ENCODE data around the gene ZNF366.

ZNF366 gene

DNA sequence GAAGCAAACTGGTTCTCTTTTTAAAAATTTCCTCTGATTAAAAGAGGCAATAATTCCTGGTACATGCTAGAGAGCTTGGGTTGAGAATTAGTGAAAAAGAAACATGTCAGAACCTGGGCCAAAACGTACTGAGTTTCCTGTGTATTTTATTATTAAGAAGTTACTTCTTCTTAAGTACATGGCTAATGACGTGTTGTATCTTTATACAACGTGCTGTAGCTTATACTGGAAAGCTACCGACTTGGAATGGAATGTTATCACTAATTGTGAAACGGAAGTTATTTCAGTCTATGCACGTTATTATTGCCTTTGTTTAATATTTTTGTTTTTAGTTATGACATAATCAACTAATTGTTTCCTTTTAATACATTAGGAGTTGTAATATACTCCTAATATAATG, 43.1 kb downstream of the ZNF366 start:
- ATAC-seq = no peak
- TF ChIP-seq ISL1 (CRISPR knock-in tag; IDR thresholded peaks at IDR 0.05) (no peak), RARB (CRISPR knock-in tag; IDR thresholded peaks at IDR 0.05) (no peak), CSDC2 (CRISPR knock-in tag; IDR thresholded peaks at IDR 0.05) (no peak), GLIS3 (CRISPR knock-in tag; IDR thresholded peaks at IDR 0.05) (no peak), ZNF8 (CRISPR knock-in tag; IDR thresholded peaks at IDR 0.05) (no peak), ZNF70 (CRISPR knock-in tag; IDR thresholded peaks at IDR 0.05) (no peak)
- TF ChIP-seq, protein P1, sequence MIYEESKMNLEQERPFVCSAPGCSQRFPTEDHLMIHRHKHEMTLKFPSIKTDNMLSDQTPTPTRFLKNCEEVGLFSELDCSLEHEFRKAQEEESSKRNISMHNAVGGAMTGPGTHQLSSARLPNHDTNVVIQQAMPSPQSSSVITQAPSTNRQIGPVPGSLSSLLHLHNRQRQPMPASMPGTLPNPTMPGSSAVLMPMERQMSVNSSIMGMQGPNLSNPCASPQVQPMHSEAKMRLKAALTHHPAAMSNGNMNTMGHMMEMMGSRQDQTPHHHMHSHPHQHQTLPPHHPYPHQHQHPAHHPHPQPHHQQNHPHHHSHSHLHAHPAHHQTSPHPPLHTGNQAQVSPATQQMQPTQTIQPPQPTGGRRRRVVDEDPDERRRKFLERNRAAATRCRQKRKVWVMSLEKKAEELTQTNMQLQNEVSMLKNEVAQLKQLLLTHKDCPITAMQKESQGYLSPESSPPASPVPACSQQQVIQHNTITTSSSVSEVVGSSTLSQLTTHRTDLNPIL (CRISPR knock-in tag; IDR thresholded peaks at IDR 0.05; ENCODE audit: low read depth) = no peak

DNA sequence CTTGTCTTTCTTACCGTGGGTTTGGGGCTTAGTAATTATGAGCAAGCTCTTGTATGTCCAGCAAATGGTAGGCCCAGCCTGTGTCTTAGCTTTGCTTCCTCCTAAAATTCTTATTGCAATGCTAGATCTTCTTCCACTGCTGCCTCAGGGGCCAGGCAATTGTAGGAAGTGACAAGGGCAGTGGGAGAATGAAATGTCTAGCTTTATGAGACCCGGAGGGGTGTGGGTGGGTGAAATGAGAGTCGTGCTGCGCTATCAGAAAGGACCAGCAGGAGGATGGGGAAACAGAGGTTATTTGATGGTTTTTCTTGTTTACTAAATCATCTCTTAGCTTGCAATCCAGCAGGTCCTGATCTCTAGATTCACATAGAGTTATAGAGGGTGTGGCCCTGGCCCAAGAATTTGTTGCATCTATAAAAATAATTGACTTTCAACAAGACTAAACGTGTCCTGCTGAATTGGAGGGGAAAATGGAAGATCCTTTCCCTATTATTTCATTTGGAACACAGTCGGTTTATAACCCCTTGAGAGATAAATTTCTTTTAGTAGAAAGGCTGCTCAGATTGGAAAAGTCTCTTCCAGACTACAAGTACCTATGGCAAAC, 43.7 kb downstream of the ZNF366 start:
- TF ChIP-seq ZC3H10 (CRISPR knock-in tag; IDR thresholded peaks at IDR 0.05) = no peak
- TF ChIP-seq ZNF565 (CRISPR knock-in tag; conservative IDR thresholded peaks at IDR 0.05; ENCODE audit: low read depth) = no peak
- TF ChIP-seq PATZ1 (CRISPR knock-in tag; IDR thresholded peaks at IDR 0.05; ENCODE audit: borderline replicate concordance) = no peak
- no peak for TF ChIP-seq RARB (CRISPR knock-in tag; IDR thresholded peaks at IDR 0.05)
- TF ChIP-seq ZFP30 (CRISPR knock-in tag; IDR thresholded peaks at IDR 0.05) = no peak
- no peak for TF ChIP-seq ESRRG (CRISPR knock-in tag; IDR thresholded peaks at IDR 0.05)
- no peak for TF ChIP-seq ZFP3 (CRISPR knock-in tag; IDR thresholded peaks at IDR 0.05)
- TF ChIP-seq, protein P2, sequence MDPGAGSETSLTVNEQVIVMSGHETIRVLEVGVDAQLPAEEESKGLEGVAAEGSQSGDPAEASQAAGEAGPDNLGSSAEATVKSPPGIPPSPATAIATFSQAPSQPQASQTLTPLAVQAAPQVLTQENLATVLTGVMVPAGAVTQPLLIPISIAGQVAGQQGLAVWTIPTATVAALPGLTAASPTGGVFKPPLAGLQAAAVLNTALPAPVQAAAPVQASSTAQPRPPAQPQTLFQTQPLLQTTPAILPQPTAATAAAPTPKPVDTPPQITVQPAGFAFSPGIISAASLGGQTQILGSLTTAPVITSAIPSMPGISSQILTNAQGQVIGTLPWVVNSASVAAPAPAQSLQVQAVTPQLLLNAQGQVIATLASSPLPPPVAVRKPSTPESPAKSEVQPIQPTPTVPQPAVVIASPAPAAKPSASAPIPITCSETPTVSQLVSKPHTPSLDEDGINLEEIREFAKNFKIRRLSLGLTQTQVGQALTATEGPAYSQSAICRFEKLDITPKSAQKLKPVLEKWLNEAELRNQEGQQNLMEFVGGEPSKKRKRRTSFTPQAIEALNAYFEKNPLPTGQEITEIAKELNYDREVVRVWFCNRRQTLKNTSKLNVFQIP (CRISPR knock-in tag; IDR thresholded peaks at IDR 0.05; ENCODE audit: borderline replicate concordance, low read depth) = no peak
- no peak for TF ChIP-seq ARNTL (CRISPR knock-in tag; IDR thresholded peaks at IDR 0.05; ENCODE audit: borderline replicate concordance, low read depth)
- TF ChIP-seq ZNF70 (CRISPR knock-in tag; IDR thresholded peaks at IDR 0.05) = no peak
- no peak for TF ChIP-seq SNAI2 (CRISPR knock-in tag; IDR thresholded peaks at IDR 0.05)
- TF ChIP-seq CSRNP3 (CRISPR knock-in tag; IDR thresholded peaks at IDR 0.05) = no peak
- no peak for ATAC-seq

DNA sequence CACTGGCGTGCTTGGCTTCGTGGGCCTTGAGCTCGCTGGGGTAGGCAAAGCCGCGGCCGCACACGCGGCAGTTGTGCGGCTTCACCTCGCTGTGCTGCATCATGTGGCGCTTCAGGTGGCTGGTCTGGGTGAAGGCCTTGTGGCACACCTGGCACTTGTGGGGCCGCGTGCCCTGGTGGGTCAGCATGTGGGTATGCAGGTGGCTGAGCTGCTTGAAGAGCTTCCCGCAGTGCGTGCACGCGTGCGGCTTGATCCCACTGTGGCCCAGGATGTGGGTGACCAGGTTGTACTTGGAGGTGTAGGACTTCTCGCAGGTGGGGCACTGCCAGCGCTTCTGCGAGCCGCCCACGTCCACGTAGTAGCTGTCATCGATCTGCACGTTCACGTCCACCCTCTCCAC, 46.8 kb downstream of the ZNF366 start:
- no peak for ATAC-seq
- TF ChIP-seq TCF4 (CRISPR knock-in tag; IDR thresholded peaks at IDR 0.05; ENCODE audit: borderline replicate concordance) = no peak
- TF ChIP-seq ZFP3 (CRISPR knock-in tag; IDR thresholded peaks at IDR 0.05) = no peak
- TF ChIP-seq ZNF565 (CRISPR knock-in tag; conservative IDR thresholded peaks at IDR 0.05; ENCODE audit: low read depth) = no peak
- no peak for TF ChIP-seq SNAI2 (CRISPR knock-in tag; IDR thresholded peaks at IDR 0.05)
- no peak for TF ChIP-seq ZC3H10 (CRISPR knock-in tag; IDR thresholded peaks at IDR 0.05)
- TF ChIP-seq, protein P3, sequence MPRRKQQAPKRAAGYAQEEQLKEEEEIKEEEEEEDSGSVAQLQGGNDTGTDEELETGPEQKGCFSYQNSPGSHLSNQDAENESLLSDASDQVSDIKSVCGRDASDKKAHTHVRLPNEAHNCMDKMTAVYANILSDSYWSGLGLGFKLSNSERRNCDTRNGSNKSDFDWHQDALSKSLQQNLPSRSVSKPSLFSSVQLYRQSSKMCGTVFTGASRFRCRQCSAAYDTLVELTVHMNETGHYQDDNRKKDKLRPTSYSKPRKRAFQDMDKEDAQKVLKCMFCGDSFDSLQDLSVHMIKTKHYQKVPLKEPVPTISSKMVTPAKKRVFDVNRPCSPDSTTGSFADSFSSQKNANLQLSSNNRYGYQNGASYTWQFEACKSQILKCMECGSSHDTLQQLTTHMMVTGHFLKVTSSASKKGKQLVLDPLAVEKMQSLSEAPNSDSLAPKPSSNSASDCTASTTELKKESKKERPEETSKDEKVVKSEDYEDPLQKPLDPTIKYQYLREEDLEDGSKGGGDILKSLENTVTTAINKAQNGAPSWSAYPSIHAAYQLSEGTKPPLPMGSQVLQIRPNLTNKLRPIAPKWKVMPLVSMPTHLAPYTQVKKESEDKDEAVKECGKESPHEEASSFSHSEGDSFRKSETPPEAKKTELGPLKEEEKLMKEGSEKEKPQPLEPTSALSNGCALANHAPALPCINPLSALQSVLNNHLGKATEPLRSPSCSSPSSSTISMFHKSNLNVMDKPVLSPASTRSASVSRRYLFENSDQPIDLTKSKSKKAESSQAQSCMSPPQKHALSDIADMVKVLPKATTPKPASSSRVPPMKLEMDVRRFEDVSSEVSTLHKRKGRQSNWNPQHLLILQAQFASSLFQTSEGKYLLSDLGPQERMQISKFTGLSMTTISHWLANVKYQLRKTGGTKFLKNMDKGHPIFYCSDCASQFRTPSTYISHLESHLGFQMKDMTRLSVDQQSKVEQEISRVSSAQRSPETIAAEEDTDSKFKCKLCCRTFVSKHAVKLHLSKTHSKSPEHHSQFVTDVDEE (CRISPR knock-in tag; IDR thresholded peaks at IDR 0.05) = no peak
- TF ChIP-seq CSDC2 (CRISPR knock-in tag; IDR thresholded peaks at IDR 0.05) = no peak
- TF ChIP-seq ARNTL (CRISPR knock-in tag; IDR thresholded peaks at IDR 0.05; ENCODE audit: borderline replicate concordance, low read depth) = no peak

GRCh38 chr5:72459913-72460312, 47.3 kb downstream of the ZNF366 start:
- ATAC-seq = no peak
- TF ChIP-seq, protein P2 (CRISPR knock-in tag; IDR thresholded peaks at IDR 0.05; ENCODE audit: borderline replicate concordance, low read depth) = no peak
- TF ChIP-seq, protein P3 (CRISPR knock-in tag; IDR thresholded peaks at IDR 0.05) = no peak
- TF ChIP-seq ZFP3 (CRISPR knock-in tag; IDR thresholded peaks at IDR 0.05) = no peak
- TF ChIP-seq BACH2 (CRISPR knock-in tag; IDR thresholded peaks at IDR 0.05; ENCODE audit: borderline replicate concordance) = no peak
- TF ChIP-seq CSRNP3 (CRISPR knock-in tag; IDR thresholded peaks at IDR 0.05) = no peak

Measured in SK-N-SH treated with all-trans-retinoic acid at 6 μM for 48 hours (cell line).